ENCODE results near the gene SLC12A7. TPM values are rescaled to one million over a fixed set of nuclear protein-coding genes. Genes with fewer than 3 reads are reported as not detected.

SLC12A7 gene
- total and polyA plus RNA-seq, 9 of the 15 experiments (the other 6 are each of a cell fraction or from before 2014, with no cell fraction given), result 0.01 to 3.1 (median 0.56) TPM

GRCh38 chr5:1011226-1011631, 100.6 kb downstream of the SLC12A7 start (continued):
- TF ChIP-seq MYC (IDR thresholded peaks at IDR 0.05; ENCODE audit: low read depth, low read length) (no peak), MYC (CRISPR knock-in tag; IDR thresholded peaks at IDR 0.05; ENCODE audit: borderline replicate concordance, low read depth) (no peak), RAD21 (CRISPR knock-in tag; conservative IDR thresholded peaks at IDR 0.05 in 1 of 2, IDR thresholded peaks at IDR 0.05 in 1 of 2) (peak; percentile 38 to 65; a peak in 2 of 4 replicates), BCLAF1 (IDR thresholded peaks at IDR 0.05; ENCODE audit: borderline replicate concordance in 1 of 2, control insufficient read depth in 1 of 2, low read depth in 2 of 2, low read length in 1 of 2) (no peak), PHTF2 (CRISPR knock-in tag; IDR thresholded peaks at IDR 0.05) (no peak), SPI1 (IDR thresholded peaks at IDR 0.05; ENCODE audit: borderline replicate concordance, low read depth, low read length) (0 out of 2 replicates have a peak, but pooled peaks have one; percentile 21), KLF6 (CRISPR knock-in tag; IDR thresholded peaks at IDR 0.05; ENCODE audit: borderline replicate concordance) (no peak), BCL6 (CRISPR knock-in tag; IDR thresholded peaks at IDR 0.05) (no peak), YY1 (IDR thresholded peaks at IDR 0.05; ENCODE audit: borderline replicate concordance in 1 of 3, control insufficient read depth in 1 of 3, extremely low read depth in 1 of 3, insufficient read depth in 3 of 3, insufficient read length in 1 of 3, insufficient replicate concordance in 2 of 3, low read depth in 1 of 3, low read length in 2 of 3) (peak in 1 of 3 experiments; percentile 8), CREBBP (IDR thresholded peaks at IDR 0.05; ENCODE audit: low read depth, low read length) (no peak), TFAP4 (CRISPR knock-in tag; IDR thresholded peaks at IDR 0.05; ENCODE audit: borderline replicate concordance) (peak; percentile 75; the same call in 1 of the 2 replicates), MLLT1 (IDR thresholded peaks at IDR 0.05) (no peak)

All from K562 (cell line).